Large intestine (tissue), 3 donors: Measurements from ENCODE around the gene PRPH. TPM values are rescaled to one million over a fixed set of nuclear protein-coding genes. Genes with fewer than 3 reads are reported as not detected.
"Not testable (repeated sequence)": the region's sequence is repeated elsewhere in the genome, so short reads cannot be mapped to it uniquely, and the experiment has no call there.

ENCODE experiments used
- DNase-seq, 2 donors: peaks; one replicate each; pipeline versions ENCODE4 v3.0.0 to v3.0.0-alpha.2; 2013
- H3K27ac ChIP-seq: one replicate; pipeline ENCODE4 v1.5.1; 2013; ENCODE audit warnings: low read length
- H3K27me3 ChIP-seq: 2 replicates; pipeline ENCODE4 v1.6.1; 2013; ENCODE audit warnings: low read length; ENCODE audit not compliant: control insufficient read depth, insufficient read depth
- H3K36me3 ChIP-seq: 2 replicates; pipeline ENCODE4 v1.6.1; 2013; ENCODE audit warnings: low read length; ENCODE audit not compliant: control insufficient read depth, insufficient read depth
- H3K4me1 ChIP-seq: one replicate; pipeline ENCODE4 v1.6.1; 2013; ENCODE audit warnings: low read length; ENCODE audit not compliant: control insufficient read depth, insufficient read depth
- H3K4me3 ChIP-seq: one replicate; pipeline ENCODE4 v1.5.1; 2013; ENCODE audit warnings: low read length
- H3K9me3 ChIP-seq: one replicate; pipeline ENCODE4 v1.6.1; 2013; ENCODE audit warnings: mild to moderate bottlenecking, low read depth, low read length, moderate library complexity; ENCODE audit not compliant: control insufficient read depth
- WGBS: methylation state at CpG from one replicate; pipeline ENCODE4 v1.1.5; 2013; ENCODE audit warnings: low lambda C conversion rate; ENCODE audit not compliant: insufficient coverage; 5-methylcytosine and 5-hydroxymethylcytosine counted together
- polyA plus RNA-seq: library from polyadenylated mRNA; unstranded; fragments of 120-200 nt; gene quantifications from one replicate; pipeline ENCODE4 v1.2.1, GENCODE V29; 2013

Gene PRPH
- polyA plus RNA-seq, 1 donor: 115 TPM

DNA sequence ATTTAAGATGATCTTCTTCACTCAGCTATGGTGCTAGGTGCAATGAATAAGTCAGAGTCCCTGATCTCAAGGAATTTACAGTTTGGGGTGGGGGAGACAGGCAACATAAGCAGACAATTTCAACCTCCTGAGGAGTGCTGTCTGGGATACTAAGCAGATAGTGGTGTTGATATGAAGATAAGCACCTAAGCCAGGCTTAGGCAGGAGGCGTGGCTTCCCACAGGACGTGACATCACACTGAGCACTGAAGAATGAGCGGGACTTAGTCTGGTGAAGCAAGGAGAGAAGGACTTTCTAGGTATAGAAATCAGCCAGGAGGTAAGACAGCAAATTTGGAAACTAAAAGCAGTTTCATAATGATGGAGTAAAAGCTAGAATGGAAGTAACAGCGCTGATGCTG is 6.8 kb downstream of the PRPH start:
- H3K36me3 ChIP-seq: no peaks in the 10 kb centered on the region
- WGBS: 53% methylated on average over 4 of the region's 4 CpGs
- DNase-seq: no peak
- H3K9me3 ChIP-seq: peaks cover 5% of the 10 kb centered on the region
- H3K27ac ChIP-seq: no peak overlapping the region
- H3K4me3 ChIP-seq: no peak overlapping the region
- peaks cover 10% of the 10 kb centered on the region for H3K4me1 ChIP-seq
- H3K27me3 ChIP-seq: peaks cover 49% of the 10 kb centered on the region

GRCh38 chr12:49304161-49304560 is 9.2 kb downstream of the PRPH start:
- no peaks in the 10 kb centered on the region for H3K9me3 ChIP-seq
- H3K36me3 ChIP-seq: no peaks in the 10 kb centered on the region
- H3K27ac ChIP-seq: no peak overlapping the region
- WGBS: no CpG with 5 or more reads among the region's 2 CpGs
- no peak overlapping the region for H3K4me3 ChIP-seq
- no peak for DNase-seq
- no peaks in the 10 kb centered on the region for H3K4me1 ChIP-seq
- H3K27me3 ChIP-seq: peaks cover 26% of the 10 kb centered on the region

DNA sequence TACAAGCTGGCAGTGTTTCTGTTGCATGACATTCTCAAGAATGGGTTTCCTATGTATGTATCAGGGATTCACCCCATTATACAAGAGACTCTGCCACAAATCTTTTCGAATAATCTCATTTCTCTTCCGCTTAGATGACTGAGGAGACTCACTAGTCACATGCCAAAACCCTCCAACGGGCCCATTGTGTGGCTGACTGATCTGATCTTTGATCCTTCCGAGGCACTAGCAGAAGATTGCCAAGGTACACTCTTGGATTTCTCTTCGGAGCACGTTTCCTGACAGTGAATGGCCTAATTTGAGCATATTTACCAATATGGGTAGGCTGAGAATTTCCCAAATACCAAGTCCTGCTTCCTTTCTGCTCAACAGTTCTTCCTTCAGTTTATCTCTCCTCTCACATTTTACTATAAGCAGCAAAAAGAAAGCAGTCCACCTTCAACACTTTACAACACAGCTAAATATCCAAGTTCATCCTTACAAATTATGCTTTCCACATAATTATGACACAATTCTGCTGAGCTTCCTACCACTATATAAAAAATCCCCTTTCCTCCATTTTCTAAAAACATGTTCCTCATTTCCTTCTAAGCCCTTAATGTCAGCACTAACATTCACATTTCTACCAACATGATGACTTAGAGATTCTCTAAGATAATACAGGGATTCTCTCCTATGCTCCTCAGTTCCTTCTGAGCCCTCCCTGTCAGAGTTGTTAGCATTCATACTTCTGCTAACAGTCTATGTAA is 11.0 kb downstream of the PRPH start:
- Histone ChIP-seq H3K36me3 (no peaks in the 10 kb centered on the region), H3K4me1 (no peaks in the 10 kb centered on the region), H3K27ac (no peak overlapping the region), H3K27me3 (peaks cover 30% of the 10 kb centered on the region), H3K9me3 (no peaks in the 10 kb centered on the region), H3K4me3 (no peak overlapping the region)
- DNase-seq: no peak
- WGBS: no CpG with 5 or more reads among the region's 6 CpGs

GRCh38 chr12:49309386-49309785 is 14.4 kb downstream of the PRPH start:
- Histone ChIP-seq H3K27me3 (peaks cover 15% of the 10 kb centered on the region), H3K4me3 (no peak overlapping the region), H3K36me3 (no peaks in the 10 kb centered on the region), H3K4me1 (no peaks in the 10 kb centered on the region), H3K9me3 (no peaks in the 10 kb centered on the region), H3K27ac (no peak overlapping the region)
- 80% methylated on average over 3 of the region's 7 CpGs for WGBS
- DNase-seq: no peak

DNA sequence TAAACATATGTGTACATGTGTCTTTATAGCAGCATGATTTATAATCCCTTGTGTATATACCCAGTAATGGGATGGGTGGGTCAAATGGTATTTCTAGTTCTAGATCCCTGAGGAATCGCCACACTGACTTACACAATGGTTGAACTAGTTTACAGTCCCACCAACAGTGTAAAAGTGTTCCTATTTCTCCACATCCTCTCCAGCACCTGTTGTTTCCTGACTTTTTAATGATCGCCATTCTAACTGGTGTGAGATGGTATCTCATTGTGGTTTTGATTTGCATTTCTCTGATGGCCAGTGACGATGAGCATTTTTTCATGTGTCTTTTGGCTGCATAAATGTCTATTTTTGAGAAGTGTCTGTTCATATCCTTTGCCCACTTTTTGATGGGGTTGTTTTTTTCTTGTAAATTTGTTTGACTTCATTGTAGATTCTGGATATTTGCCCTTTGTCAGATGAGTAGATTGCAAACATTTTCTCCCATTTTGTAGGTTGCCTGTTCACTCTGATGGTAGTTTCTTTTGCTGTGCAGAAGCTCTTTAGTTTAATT is 15.6 kb downstream of the PRPH start:
- H3K4me1 ChIP-seq, DNase-seq, H3K4me3 ChIP-seq, H3K36me3 ChIP-seq, H3K9me3 ChIP-seq, H3K27ac ChIP-seq: not testable (repeated sequence)
- peaks cover 14% of the 10 kb centered on the region for H3K27me3 ChIP-seq
- no CpG with 5 or more reads among the region's 3 CpGs for WGBS

GRCh38 chr12:49314811-49315210 is 19.9 kb downstream of the PRPH start:
- WGBS: no CpG with 5 or more reads among the region's 1 CpG

DNA sequence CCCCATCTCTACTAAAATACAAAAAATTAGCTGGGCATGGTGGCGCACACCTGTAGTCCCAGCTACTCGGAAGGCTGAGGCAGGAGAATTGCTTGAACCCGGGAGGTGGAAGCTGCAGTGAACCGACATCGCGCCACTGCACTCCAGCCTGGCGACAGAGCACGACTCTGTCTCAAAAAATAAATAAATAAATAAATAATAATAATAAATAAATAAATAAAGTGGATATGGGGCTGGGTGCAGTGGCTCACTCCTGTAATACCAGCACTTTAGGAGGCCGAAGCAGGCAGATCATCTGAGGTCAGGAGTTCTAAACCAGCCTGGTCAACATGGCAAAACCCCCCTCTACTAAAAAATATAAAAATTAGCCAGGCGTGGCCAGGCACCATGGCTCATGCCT is 22.2 kb downstream of the PRPH start:
- not testable (repeated sequence) for DNase-seq, H3K36me3 ChIP-seq, H3K4me1 ChIP-seq, H3K4me3 ChIP-seq, H3K9me3 ChIP-seq, H3K27ac ChIP-seq, H3K27me3 ChIP-seq
- no CpG with 5 or more reads among the region's 10 CpGs for WGBS

More at GRCh38 chr12:49314811-49315210, 19.9 kb downstream of the PRPH start:
- peak in 1 of 2 donors; percentile 61 for DNase-seq
- Histone ChIP-seq H3K9me3 (no peaks in the 10 kb centered on the region), H3K4me3 (no peak overlapping the region), H3K27me3 (peaks cover 2% of the 10 kb centered on the region), H3K36me3 (no peaks in the 10 kb centered on the region), H3K27ac (no peak overlapping the region), H3K4me1 (no peaks in the 10 kb centered on the region)

GRCh38 chr12:49320411-49321103 is 25.6 kb downstream of the PRPH start:
- not testable (repeated sequence) for H3K27me3 ChIP-seq, DNase-seq, H3K27ac ChIP-seq, H3K4me1 ChIP-seq, H3K36me3 ChIP-seq, H3K9me3 ChIP-seq, H3K4me3 ChIP-seq
- WGBS: 88% methylated on average over 2 of the region's 9 CpGs

DNA sequence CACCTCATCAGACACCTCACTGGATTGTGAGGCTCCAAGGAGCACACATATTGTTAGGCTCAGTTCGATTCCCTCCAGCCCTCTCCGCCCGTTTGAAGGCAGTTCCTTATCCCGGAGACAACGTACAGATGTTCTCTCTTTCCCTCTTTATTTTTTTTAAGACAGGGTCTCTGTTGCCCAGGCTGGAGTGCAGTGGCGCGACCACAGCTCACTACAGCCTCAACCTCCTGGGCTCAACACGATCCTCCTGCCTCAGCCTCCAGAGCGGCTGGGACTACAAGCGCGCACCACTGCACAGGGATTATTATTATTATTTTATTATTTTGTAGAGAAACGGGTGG is 27.4 kb downstream of the PRPH start:
- no peaks in the 10 kb centered on the region for H3K27me3 ChIP-seq
- WGBS: no CpG with 5 or more reads among the region's 12 CpGs
- DNase-seq: no peak
- peaks cover 3% of the 10 kb centered on the region for H3K36me3 ChIP-seq
- H3K9me3 ChIP-seq: no peaks in the 10 kb centered on the region
- peak overlapping the region; percentile 73 for H3K4me3 ChIP-seq
- no peak overlapping the region for H3K27ac ChIP-seq
- peaks cover 6% of the 10 kb centered on the region for H3K4me1 ChIP-seq

DNA sequence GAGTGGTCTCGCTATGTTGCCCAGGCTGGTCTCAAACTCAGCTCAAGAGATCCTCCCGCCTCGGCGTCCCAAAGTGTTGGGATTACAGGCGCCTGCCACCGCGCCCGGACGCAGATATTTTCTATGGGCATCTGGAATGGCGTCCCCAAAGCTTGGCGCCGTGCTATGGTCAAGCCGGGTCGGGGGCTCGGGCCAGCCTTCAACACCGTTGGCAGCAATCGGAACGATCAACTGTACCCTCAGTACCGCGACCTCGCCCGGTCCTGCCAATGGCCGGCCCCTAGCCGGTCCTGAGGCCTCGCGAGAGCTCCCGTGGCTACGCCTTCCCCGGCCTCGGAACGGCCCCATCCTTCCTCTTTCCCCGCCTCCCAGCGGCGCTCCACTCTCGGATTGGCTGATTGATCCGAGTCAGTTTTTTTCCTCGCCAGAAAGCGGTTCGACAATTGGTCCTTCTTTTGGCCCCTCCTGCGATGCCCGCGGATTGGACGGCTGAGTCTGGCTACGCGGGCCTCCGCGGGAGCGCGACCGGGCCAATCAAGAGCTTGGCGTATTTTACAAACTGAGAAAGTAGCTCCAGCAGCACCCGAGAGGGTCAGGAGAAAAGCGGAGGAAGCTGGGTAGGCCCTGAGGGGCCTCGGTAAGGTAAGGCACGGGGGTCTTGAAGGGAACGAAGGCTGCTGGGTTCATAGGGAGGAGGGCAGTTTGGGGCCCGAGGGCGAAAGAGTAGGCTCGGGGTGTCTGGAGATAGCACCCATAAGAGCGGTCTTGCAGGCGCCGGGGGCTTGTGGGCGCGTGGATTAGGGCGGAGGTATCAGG is 28.0 kb downstream of the PRPH start, which contains the start of gene TROAP:
Gene TROAP, plus strand, starts transcription at position 548 of the 816 bp plus-strand sequence. CDS start 354 bp downstream, outside the sequence.
- Histone ChIP-seq H3K27me3 (no peaks in the 10 kb centered on the region), H3K9me3 (no peaks in the 10 kb centered on the region), H3K4me3 (peak within 1 kb of the TSS; percentile 73), H3K4me1 (peaks cover 6% of the 10 kb centered on the region), H3K27ac (no peak within 1 kb of the TSS), H3K36me3 (peaks cover 3% of the 10 kb centered on the region)
- peak; percentile 98 to 99 for DNase-seq
- WGBS: no CpG with 5 or more reads among the region's 65 CpGs
